GM18511 (cell line): Measurements from ENCODE around the gene BABAM2.
"Not testable (repeated sequence)": the region's sequence is repeated elsewhere in the genome, so short reads cannot be mapped to it uniquely, and the experiment has no call there.

Experiments used
- ATAC-seq: cut with Tn5 transposase; IDR thresholded peaks from one replicate; pipeline ENCODE4 v1.9.1; 2021; ENCODE audit warnings: mild to moderate bottlenecking, moderate library complexity; ENCODE audit not compliant: unreplicated experiment

The BABAM2 gene

GRCh38 chr2:27940090-27940671, 49.7 kb downstream of the BABAM2 start:
- no peak for ATAC-seq

GRCh38 chr2:27940982-27941381, 50.5 kb downstream of the BABAM2 start:
- no peak for ATAC-seq

- no peak for ATAC-seq
Measured at GRCh38 chr2:27942612-27943547, 52.4 kb downstream of the BABAM2 start.

- ATAC-seq: no peak
Measured at GRCh38 chr2:27946530-27947060, 56.1 kb downstream of the BABAM2 start.

- no peak for ATAC-seq
Measured at GRCh38 chr2:27952070-27952469, 61.5 kb downstream of the BABAM2 start.

GRCh38 chr2:27953077-27953476, 62.5 kb downstream of the BABAM2 start:
- no peak for ATAC-seq

GRCh38 chr2:27954221-27954673, 63.7 kb downstream of the BABAM2 start:
- no peak for ATAC-seq

GRCh38 chr2:27954771-27955383, 64.3 kb downstream of the BABAM2 start:
- no peak for ATAC-seq

- ATAC-seq: no peak
Measured at GRCh38 chr2:27955384-27956161, 65.0 kb downstream of the BABAM2 start.

GRCh38 chr2:27956888-27957287, 66.4 kb downstream of the BABAM2 start:
- ATAC-seq: no peak

GRCh38 chr2:27958711-27959378, 68.3 kb downstream of the BABAM2 start:
- ATAC-seq: no peak

GRCh38 chr2:27959496-27959895, 69.0 kb downstream of the BABAM2 start:
- no peak for ATAC-seq

GRCh38 chr2:27960237-27960912, 69.8 kb downstream of the BABAM2 start:
- no peak for ATAC-seq

GRCh38 chr2:27962006-27962405, 71.5 kb downstream of the BABAM2 start:
- no peak for ATAC-seq

- ATAC-seq: no peak
Measured at GRCh38 chr2:27963472-27963871, 72.9 kb downstream of the BABAM2 start.

GRCh38 chr2:27964067-27964466, 73.5 kb downstream of the BABAM2 start:
- no peak for ATAC-seq

GRCh38 chr2:27965841-27966240, 75.3 kb downstream of the BABAM2 start:
- no peak for ATAC-seq

- no peak for ATAC-seq
Measured at GRCh38 chr2:27966466-27966865, 75.9 kb downstream of the BABAM2 start.

GRCh38 chr2:27967076-27967475, 76.5 kb downstream of the BABAM2 start:
- no peak for ATAC-seq

GRCh38 chr2:27968045-27968444, 77.5 kb downstream of the BABAM2 start:
- ATAC-seq: not testable (repeated sequence)
